ENCODE results near the gene GREB1.

The GREB1 gene

GRCh38 chr2:11596801-11597200 lies 63.0 kb downstream of the GREB1 start:
- Histone ChIP-seq H3K79me2 (ENCODE audit: insufficient read depth, low read length) (no peaks in the 10 kb centered on the region), H3K9me2 (replicated peaks; ENCODE audit: insufficient read depth, low read length) (no peaks in the 10 kb centered on the region), H3K4me2 (ENCODE audit: low read depth, low read length, poor library complexity, severe bottlenecking) (no peak overlapping the region), H3K4me3 (ENCODE audit: insufficient read depth, low read length, poor library complexity, severe bottlenecking) (no peak overlapping the region), H3K27me3 (ENCODE audit: low read length) (no peaks in the 10 kb centered on the region), H3K9me3 (ENCODE audit: insufficient read depth, low read length) (no peaks in the 10 kb centered on the region), H3K9ac (ENCODE audit: low read length) (no peak overlapping the region), H3K27ac (ENCODE audit: low read depth, low read length) (no peak overlapping the region), H3F3A (ENCODE audit: insufficient read depth) (no peaks in the 10 kb centered on the region), H4K20me1 (ENCODE audit: low read depth, low read length) (no peaks in the 10 kb centered on the region), H2AFZ (ENCODE audit: low read depth, low read length, severe bottlenecking) (no peak overlapping the region), H3K36me3 (ENCODE audit: low read length) (no peaks in the 10 kb centered on the region)
- TF ChIP-seq, protein P1, sequence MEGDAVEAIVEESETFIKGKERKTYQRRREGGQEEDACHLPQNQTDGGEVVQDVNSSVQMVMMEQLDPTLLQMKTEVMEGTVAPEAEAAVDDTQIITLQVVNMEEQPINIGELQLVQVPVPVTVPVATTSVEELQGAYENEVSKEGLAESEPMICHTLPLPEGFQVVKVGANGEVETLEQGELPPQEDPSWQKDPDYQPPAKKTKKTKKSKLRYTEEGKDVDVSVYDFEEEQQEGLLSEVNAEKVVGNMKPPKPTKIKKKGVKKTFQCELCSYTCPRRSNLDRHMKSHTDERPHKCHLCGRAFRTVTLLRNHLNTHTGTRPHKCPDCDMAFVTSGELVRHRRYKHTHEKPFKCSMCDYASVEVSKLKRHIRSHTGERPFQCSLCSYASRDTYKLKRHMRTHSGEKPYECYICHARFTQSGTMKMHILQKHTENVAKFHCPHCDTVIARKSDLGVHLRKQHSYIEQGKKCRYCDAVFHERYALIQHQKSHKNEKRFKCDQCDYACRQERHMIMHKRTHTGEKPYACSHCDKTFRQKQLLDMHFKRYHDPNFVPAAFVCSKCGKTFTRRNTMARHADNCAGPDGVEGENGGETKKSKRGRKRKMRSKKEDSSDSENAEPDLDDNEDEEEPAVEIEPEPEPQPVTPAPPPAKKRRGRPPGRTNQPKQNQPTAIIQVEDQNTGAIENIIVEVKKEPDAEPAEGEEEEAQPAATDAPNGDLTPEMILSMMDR (IDR thresholded peaks at IDR 0.05; ENCODE audit: insufficient read depth, low read length, poor library complexity, severe bottlenecking): no peak
- no peak for TF ChIP-seq EZH2phosphoT487 (conservative IDR thresholded peaks at IDR 0.05; ENCODE audit: low read length)

DNA sequence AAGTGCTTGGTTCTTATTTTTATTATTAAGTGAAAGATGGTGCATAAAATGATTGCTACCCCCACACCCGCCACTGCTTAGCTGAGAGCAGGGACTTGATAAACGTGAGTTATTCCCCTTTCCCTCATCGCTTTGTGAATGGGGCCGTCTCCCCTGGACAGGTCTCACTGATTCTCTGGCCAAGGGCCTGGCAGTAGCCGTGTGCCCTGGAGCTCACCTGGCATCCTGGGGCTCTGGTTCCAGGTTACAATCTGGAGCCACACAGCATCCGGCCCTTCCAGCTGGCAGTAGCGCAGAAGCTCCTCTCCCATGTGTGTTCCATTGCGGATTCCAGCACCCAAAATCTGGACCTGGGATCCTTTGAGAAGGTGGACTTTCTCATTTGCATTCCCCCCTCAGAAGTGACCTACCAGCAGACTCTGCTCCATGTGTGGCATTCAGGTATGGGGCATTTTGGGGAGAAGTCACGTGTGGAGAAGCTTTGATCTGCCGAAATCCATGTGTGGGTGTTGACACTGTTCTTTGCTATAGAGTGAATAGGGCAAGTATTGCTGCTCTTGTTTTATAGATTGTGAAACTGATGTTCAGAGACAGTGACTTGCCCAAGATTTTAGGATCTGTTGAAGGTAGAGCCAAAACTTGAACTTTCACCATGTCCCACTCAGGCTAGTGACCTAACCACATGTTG lies 63.8 kb downstream of the GREB1 start:
- no peak overlapping the region for H3K9ac ChIP-seq (ENCODE audit: low read length)
- no peaks in the 10 kb centered on the region for H3K27me3 ChIP-seq (ENCODE audit: low read length)
- H3K9me3 ChIP-seq (ENCODE audit: insufficient read depth, low read length): no peaks in the 10 kb centered on the region
- no peak overlapping the region for H3K4me3 ChIP-seq (ENCODE audit: insufficient read depth, low read length, poor library complexity, severe bottlenecking)
- no peaks in the 10 kb centered on the region for H3K79me2 ChIP-seq (ENCODE audit: insufficient read depth, low read length)
- no peak overlapping the region for H3K4me2 ChIP-seq (ENCODE audit: low read depth, low read length, poor library complexity, severe bottlenecking)
- no peaks in the 10 kb centered on the region for H3F3A ChIP-seq (ENCODE audit: insufficient read depth)
- H3K9me2 ChIP-seq (replicated peaks; ENCODE audit: insufficient read depth, low read length): no peaks in the 10 kb centered on the region
- H4K20me1 ChIP-seq (ENCODE audit: low read depth, low read length): no peaks in the 10 kb centered on the region
- no peak for TF ChIP-seq EZH2phosphoT487 (conservative IDR thresholded peaks at IDR 0.05; ENCODE audit: low read length)
- TF ChIP-seq, protein P1 (IDR thresholded peaks at IDR 0.05; ENCODE audit: insufficient read depth, low read length, poor library complexity, severe bottlenecking): no peak
- no peak overlapping the region for H2AFZ ChIP-seq (ENCODE audit: low read depth, low read length, severe bottlenecking)
- no peaks in the 10 kb centered on the region for H3K36me3 ChIP-seq (ENCODE audit: low read length)
- H3K27ac ChIP-seq (ENCODE audit: low read depth, low read length): no peak overlapping the region

GRCh38 chr2:11598228-11598731 lies 64.4 kb downstream of the GREB1 start:
- H3K79me2 ChIP-seq (ENCODE audit: insufficient read depth, low read length): no peaks in the 10 kb centered on the region
- H3K9me3 ChIP-seq (ENCODE audit: insufficient read depth, low read length): no peaks in the 10 kb centered on the region
- H3K4me2 ChIP-seq (ENCODE audit: low read depth, low read length, poor library complexity, severe bottlenecking): no peak overlapping the region
- no peak overlapping the region for H2AFZ ChIP-seq (ENCODE audit: low read depth, low read length, severe bottlenecking)
- no peaks in the 10 kb centered on the region for H3K27me3 ChIP-seq (ENCODE audit: low read length)
- H3K36me3 ChIP-seq (ENCODE audit: low read length): no peaks in the 10 kb centered on the region
- no peak overlapping the region for H3K4me3 ChIP-seq (ENCODE audit: insufficient read depth, low read length, poor library complexity, severe bottlenecking)
- H3K9me2 ChIP-seq (replicated peaks; ENCODE audit: insufficient read depth, low read length): no peaks in the 10 kb centered on the region
- no peak overlapping the region for H3K27ac ChIP-seq (ENCODE audit: low read depth, low read length)
- no peaks in the 10 kb centered on the region for H4K20me1 ChIP-seq (ENCODE audit: low read depth, low read length)
- no peak overlapping the region for H3K9ac ChIP-seq (ENCODE audit: low read length)
- H3F3A ChIP-seq (ENCODE audit: insufficient read depth): no peaks in the 10 kb centered on the region
- TF ChIP-seq, protein P1 (IDR thresholded peaks at IDR 0.05; ENCODE audit: insufficient read depth, low read length, poor library complexity, severe bottlenecking): no peak
- TF ChIP-seq EZH2phosphoT487 (conservative IDR thresholded peaks at IDR 0.05; ENCODE audit: low read length): no peak
